PC-9 (cell line): ENCODE measurements around the gene SCRN1.

ENCODE experiments used
- CTCF ChIP-seq: fragments of 200-600 bp; sonication (generic); conservative IDR thresholded peaks from 2 replicates; pipeline ENCODE4 v1.6.1; 2017; ENCODE audit warnings: mixed run types, antibody characterized with exemption, mild to moderate bottlenecking, moderate library complexity
- EZH2 ChIP-seq: fragments of 200-600 bp; sonication (generic); IDR thresholded peaks from 2 replicates; pipeline ENCODE4 v1.8.0; 2017; ENCODE audit warnings: antibody characterized with exemption, low read depth

GRCh38 chr7:29976266-29976665 lies 13.3 kb downstream of the SCRN1 start:
- TF ChIP-seq CTCF (no peak), EZH2 (no peak)
